SK-N-SH (cell line): ENCODE results near the gene TXNDC5. TPM values are rescaled to one million over a fixed set of nuclear protein-coding genes. Genes with fewer than 3 reads are reported as not detected.

Experiments used
- CTCF ChIA-PET: fragments of 300-600, 350-600 bp; formaldehyde crosslinking; extraction: SDS; loops from one replicate; lab custom pipeline; 2021; lab: Yijun Ruan, JAX
- POLR2A ChIA-PET: fragments of 350-600 bp; sonication (Branson Sonifier 250); formaldehyde crosslinking; extraction: SDS; loops from one replicate; lab custom pipeline; 2020; ENCODE audit warnings: antibody characterized with exemption, inconsistent platforms; lab: Yijun Ruan, JAX
- DNase-seq: peaks from one replicate; pipeline ENCODE4 v3.0.0; 2012
- H2AFZ ChIP-seq: fragments of 200-600 bp; sonication (generic); 2 replicates; pipeline ENCODE4 v1.8.1; 2016; ENCODE audit warnings: antibody characterized with exemption, mild to moderate bottlenecking, low read depth
- H3F3A ChIP-seq: fragments of 200-600 bp; sonication (generic); replicated peaks from 2 replicates; pipeline ENCODE3; 2016; ENCODE audit warnings: antibody characterized with exemption, mild to moderate bottlenecking; ENCODE audit not compliant: insufficient read depth
- H3K27ac ChIP-seq, 2 experiments: fragments of 200-500 bp in 1 of 2; fragments of 200-600 bp in 1 of 2; sonication (Bioruptor generic) in 1 of 2; sonication (generic), shearing (Covaris generic) in 1 of 2; 2 replicates each; pipeline versions ENCODE4 v1.5.1 to v1.6.1; 2014 to 2016; ENCODE audit warnings: low read depth in 2 of 2, inconsistent platforms in 1 of 2, low read length in 1 of 2, mild to moderate bottlenecking in 1 of 2, mixed read lengths in 1 of 2
- H3K27me3 ChIP-seq: fragments of 200-600 bp; sonication (generic), shearing (Covaris generic); 2 replicates; pipeline ENCODE4 v1.6.1; 2016; ENCODE audit warnings: mixed run types; ENCODE audit not compliant: insufficient read depth
- H3K36me3 ChIP-seq, 2 experiments: fragments of 200-500 bp in 1 of 2; fragments of 200-600 bp in 1 of 2; sonication (Bioruptor generic) in 1 of 2; sonication (generic) in 1 of 2; replicated peaks in 1 of 2; 2 replicates each; pipeline versions ENCODE3 to v1.5.1; 2014 to 2016; ENCODE audit warnings: low read length in 1 of 2, mild to moderate bottlenecking in 1 of 2; ENCODE audit not compliant: insufficient read depth in 2 of 2, control insufficient read depth in 1 of 2
- H3K4me1 ChIP-seq, 2 experiments: fragments of 200-500 bp in 1 of 2; fragments of 200-600 bp in 1 of 2; sonication (Bioruptor generic) in 1 of 2; sonication (generic), shearing (Covaris generic) in 1 of 2; 2 replicates each; pipeline versions ENCODE4 v1.5.1 to v1.6.1; 2014 to 2016; ENCODE audit warnings: low read depth in 1 of 2, low read length in 1 of 2, mixed run types in 1 of 2; ENCODE audit not compliant: insufficient read depth in 2 of 2, control insufficient read depth in 1 of 2
- H3K4me2 ChIP-seq: fragments of 200-600 bp; sonication (generic), shearing (Covaris generic); 2 replicates; pipeline ENCODE4 v1.6.1; 2017; ENCODE audit warnings: mixed run types
- H3K4me3 ChIP-seq, 2 experiments: fragments of 200-500 bp in 1 of 2; fragments of 200-600 bp in 1 of 2; sonication (Bioruptor generic) in 1 of 2; sonication (generic), shearing (Covaris generic) in 1 of 2; 2 replicates each; pipeline versions ENCODE4 v1.5.1 to v1.8.1; 2014 to 2016; ENCODE audit warnings: low read depth in 2 of 2, inconsistent platforms in 1 of 2, low read length in 1 of 2, mild to moderate bottlenecking in 1 of 2, mixed read lengths in 1 of 2, moderate library complexity in 1 of 2
- H3K79me2 ChIP-seq: fragments of 200-600 bp; sonication (generic); 2 replicates; pipeline ENCODE4 v1.8.1; 2017; ENCODE audit warnings: mild to moderate bottlenecking; ENCODE audit not compliant: insufficient read depth
- H3K9ac ChIP-seq: fragments of 200-600 bp; sonication (generic); 2 replicates; pipeline ENCODE4 v1.6.1; 2017; ENCODE audit warnings: mixed run types
- H3K9me2 ChIP-seq: fragments of 200-600 bp; sonication (generic); 2 replicates; pipeline ENCODE4 v1.6.1; 2017; ENCODE audit warnings: mixed run types
- H3K9me3 ChIP-seq: fragments of 200-600 bp; sonication (generic); 2 replicates; pipeline ENCODE4 v1.6.1; 2017; ENCODE audit warnings: mixed run types, mild to moderate bottlenecking, moderate library complexity
- H4K20me1 ChIP-seq: fragments of 200-600 bp; sonication (generic); 2 replicates; pipeline ENCODE4 v1.6.1; 2017; ENCODE audit warnings: mild to moderate bottlenecking, mixed run types; ENCODE audit not compliant: insufficient read depth
- CHD2 ChIP-seq: fragments of 150-350 bp; IDR thresholded peaks from 2 replicates; pipeline ENCODE4 v1.6.1; 2018; ENCODE audit warnings: low read length; ENCODE audit not compliant: partially characterized antibody
- FOXJ3 ChIP-seq: sonication (generic); formaldehyde crosslinking; IDR thresholded peaks from 2 replicates; pipeline ENCODE4 v1.5.1; 2020; ENCODE audit warnings: mild to moderate bottlenecking, missing genetic modification reagents
- GABPA ChIP-seq: IDR thresholded peaks from 2 replicates; pipeline ENCODE4 v1.4.0; 2012; ENCODE audit warnings: low read depth, mild to moderate bottlenecking
- GATA2 ChIP-seq: sonication (generic); formaldehyde crosslinking; IDR thresholded peaks from 2 replicates; pipeline ENCODE4 v1.5.0; 2020; ENCODE audit warnings: mild to moderate bottlenecking, missing genetic modification reagents
- MEF2A ChIP-seq: IDR thresholded peaks from 2 replicates; pipeline ENCODE4 v1.4.0; 2012; ENCODE audit warnings: low read depth, borderline replicate concordance
- RCOR1 ChIP-seq: fragments of 150-350 bp; IDR thresholded peaks from 2 replicates; pipeline ENCODE4 v1.6.1; 2017; ENCODE audit warnings: antibody characterized with exemption, low read length
- REST ChIP-seq: IDR thresholded peaks from 2 replicates; pipeline ENCODE4 v1.6.1; 2012; ENCODE audit warnings: mild to moderate bottlenecking, low read depth, low read length, moderate library complexity
- RXRA ChIP-seq: IDR thresholded peaks from 2 replicates; pipeline ENCODE4 v1.4.0; 2012; ENCODE audit warnings: low read depth, mild to moderate bottlenecking, borderline replicate concordance
- SIN3A ChIP-seq: IDR thresholded peaks from 2 replicates; pipeline ENCODE4 v1.6.1; 2012; ENCODE audit warnings: low read depth, mild to moderate bottlenecking, low read length, moderate library complexity, borderline replicate concordance
- SMC3 ChIP-seq: IDR thresholded peaks from 2 replicates; pipeline ENCODE4 v1.6.1; 2012; ENCODE audit warnings: low read depth, low read length, improper control_type of control experiment
- TAF1 ChIP-seq: IDR thresholded peaks from 2 replicates; pipeline ENCODE4 v1.6.1; 2012; ENCODE audit warnings: low read depth, mild to moderate bottlenecking, low read length, moderate library complexity, borderline replicate concordance
- USF1 ChIP-seq: IDR thresholded peaks from 2 replicates; pipeline ENCODE4 v1.4.0; 2012; ENCODE audit warnings: low read depth, borderline replicate concordance
- WGBS: methylation state at CpG from one replicate; pipeline ENCODE4 v1.1.6; 2017; ENCODE audit warnings: low lambda C conversion rate; 5-methylcytosine and 5-hydroxymethylcytosine counted together
- polyA plus RNA-seq, 3 experiments: library from polyadenylated mRNA; depleted of rRNA; stranded (reverse); fragments of >200 nt; gene quantifications; 2 replicates each; pipeline ENCODE4 v1.2.3, GENCODE V29; 2012

Gene TXNDC5
- polyA plus RNA-seq, 1 of the 3 experiments (the other 2 are of a cell fraction): 187 TPM

- TF ChIP-seq SMC3 (no peak), RCOR1 (no peak), FOXJ3 (CRISPR knock-in tag) (no peak), GABPA (no peak), RXRA (no peak), CHD2 (no peak)
- TF ChIP-seq, all 33 proteins: peak for 0
Observed at GRCh38 chr6:7887278-7887991, 23.2 kb downstream of the TXNDC5 start (continued).

- H3K9me2 ChIP-seq: no peaks in the 10 kb centered on the region
- no peak for DNase-seq
- peaks cover 66 to 98% of the 10 kb centered on the region in 2 experiments for H3K36me3 ChIP-seq
- no peak overlapping the region for H3K4me2 ChIP-seq
- no peak overlapping the region for H3K4me3 ChIP-seq
- H4K20me1 ChIP-seq: no peaks in the 10 kb centered on the region
- no peaks in the 10 kb centered on the region; the same call in 1 of the 2 replicates for H3K79me2 ChIP-seq
- no peak for TF ChIP-seq SIN3A
- TF ChIP-seq TAF1: no peak
- no peak for TF ChIP-seq MEF2A
- TF ChIP-seq USF1: no peak
- TF ChIP-seq RCOR1: no peak
- no peak for TF ChIP-seq REST
- no peak for TF ChIP-seq GATA2 (CRISPR knock-in tag)
- TF ChIP-seq RXRA: no peak
- TF ChIP-seq CHD2: no peak
- TF ChIP-seq, all 33 proteins: peak for 0
- no peaks in the 10 kb centered on the region for H3K4me1 ChIP-seq
- WGBS: 97% methylated on average over 3 of the region's 3 CpGs
- CTCF ChIA-PET: no interaction called here
- no peak overlapping the region for H3K9ac ChIP-seq
- H2AFZ ChIP-seq: no peak overlapping the region
- no peak overlapping the region for H3K27ac ChIP-seq
- no peaks in the 10 kb centered on the region for H3F3A ChIP-seq
- POLR2A ChIA-PET: no interaction called here
- H3K9me3 ChIP-seq: no peaks in the 10 kb centered on the region
- no peaks in the 10 kb centered on the region for H3K27me3 ChIP-seq
Observed at GRCh38 chr6:7886132-7886531, 24.5 kb downstream of the TXNDC5 start.
